ENCODE measurements around the gene UPB1. TPM values are rescaled to one million over a fixed set of nuclear protein-coding genes. Genes with fewer than 3 reads are reported as not detected.

The UPB1 gene
- total RNA-seq, result 1 to 10 TPM in 2 of 9 donors, under 1 TPM in 6, not detected in 1; 0.11 to 2.2 (median 0.32) TPM
- under 1 TPM; 0.11 to 0.48 (median 0.34) TPM for polyA plus RNA-seq
- long read RNA-seq, donor 1, result 0 reads
- long read RNA-seq, donor 2, result 0 reads
- long read RNA-seq, donor 3, result 0 reads
- long read RNA-seq, donor 4, result 0 reads
- long read RNA-seq, donor 5, partial matches to known transcripts, result 0 of 2 reads
- long read RNA-seq, donor 5, other reads (novel, unspliced or antisense), result 2 of 2 reads
- long read RNA-seq, donor 6, result 0 reads
- long read RNA-seq, donor 7, result 0 reads
- long read RNA-seq, donor 8, result 0 reads
- long read RNA-seq, donor 9, result 0 reads
- long read RNA-seq, donor 10, result 0 reads

DNA sequence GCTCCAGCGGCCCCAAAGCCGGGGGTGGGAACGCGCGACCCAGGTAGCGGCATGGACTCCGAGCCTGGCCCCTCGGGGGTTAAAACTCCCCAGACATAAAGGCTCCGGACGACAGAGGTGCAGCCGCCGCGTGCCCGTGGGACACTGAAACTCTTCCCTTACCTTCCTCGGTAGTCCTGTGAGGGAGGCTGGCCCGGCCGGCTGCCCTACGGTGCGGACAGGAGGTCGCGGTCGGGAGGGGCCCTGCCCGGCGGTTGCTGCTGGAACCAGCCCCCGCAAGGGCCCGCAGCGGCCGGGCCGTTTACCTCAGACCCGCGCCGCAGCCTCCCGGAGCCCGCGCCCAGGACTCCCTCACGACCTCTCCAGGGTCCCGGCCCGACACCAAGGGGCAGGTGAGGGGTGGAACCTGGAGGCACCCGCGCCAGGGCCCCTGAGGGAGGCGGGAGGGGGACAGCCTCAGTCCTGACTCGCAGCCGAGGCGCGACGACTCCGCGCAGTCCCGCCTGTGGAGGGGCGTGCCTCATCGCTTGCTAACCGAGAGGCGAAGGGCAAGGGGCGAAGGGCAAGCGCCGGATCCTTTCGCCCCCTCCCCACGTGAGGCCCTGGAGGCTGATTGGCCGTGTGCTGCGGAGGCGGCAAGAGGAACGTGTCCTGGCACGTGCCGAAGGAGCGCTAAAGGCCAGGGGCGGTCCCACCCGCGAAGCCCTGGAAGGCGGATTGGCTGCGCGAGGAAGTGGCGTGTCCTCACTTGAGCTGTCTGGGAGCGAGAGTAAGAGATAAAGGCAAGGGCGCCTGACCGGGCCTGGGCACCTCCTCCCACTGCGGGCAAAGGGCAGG lies at the start of gene UPB1:
Gene UPB1 (plus strand): TSS at position 805 of the 837 bp plus-strand sequence. CDS start 72 bp downstream, outside the sequence.
- Histone ChIP-seq H3K27ac (no peak within 1 kb of the TSS), H3K4me3 (peak within 1 kb of the TSS in 1 of 4 donors; percentile 42), H3K9me3 (replicated peaks in 1 of 3) (no peaks in the 10 kb centered on the region), H3K36me3 (replicated peaks in 1 of 2) (no peaks in the 10 kb centered on the region), H3K4me1 (replicated peaks in 1 of 2) (peaks cover 0 to 8% of the 10 kb centered on the region in 2 donors), H3K27me3 (peaks cover 13% of the 10 kb centered on the region)
- TF ChIP-seq POLR2A (IDR thresholded peaks at IDR 0.05), result no peak
- TF ChIP-seq, protein P1, sequence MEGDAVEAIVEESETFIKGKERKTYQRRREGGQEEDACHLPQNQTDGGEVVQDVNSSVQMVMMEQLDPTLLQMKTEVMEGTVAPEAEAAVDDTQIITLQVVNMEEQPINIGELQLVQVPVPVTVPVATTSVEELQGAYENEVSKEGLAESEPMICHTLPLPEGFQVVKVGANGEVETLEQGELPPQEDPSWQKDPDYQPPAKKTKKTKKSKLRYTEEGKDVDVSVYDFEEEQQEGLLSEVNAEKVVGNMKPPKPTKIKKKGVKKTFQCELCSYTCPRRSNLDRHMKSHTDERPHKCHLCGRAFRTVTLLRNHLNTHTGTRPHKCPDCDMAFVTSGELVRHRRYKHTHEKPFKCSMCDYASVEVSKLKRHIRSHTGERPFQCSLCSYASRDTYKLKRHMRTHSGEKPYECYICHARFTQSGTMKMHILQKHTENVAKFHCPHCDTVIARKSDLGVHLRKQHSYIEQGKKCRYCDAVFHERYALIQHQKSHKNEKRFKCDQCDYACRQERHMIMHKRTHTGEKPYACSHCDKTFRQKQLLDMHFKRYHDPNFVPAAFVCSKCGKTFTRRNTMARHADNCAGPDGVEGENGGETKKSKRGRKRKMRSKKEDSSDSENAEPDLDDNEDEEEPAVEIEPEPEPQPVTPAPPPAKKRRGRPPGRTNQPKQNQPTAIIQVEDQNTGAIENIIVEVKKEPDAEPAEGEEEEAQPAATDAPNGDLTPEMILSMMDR (IDR thresholded peaks at IDR 0.05), result no peak
- WGBS, 4 donors, result 28 to 55% (median 38%) methylated on average over 23 to 76 of the region's 76 CpGs
- peak in 1 of 7 donors; percentile 34 for DNase-seq
- intact Hi-C loops (cut with DNase I), result no loop called here

DNA sequence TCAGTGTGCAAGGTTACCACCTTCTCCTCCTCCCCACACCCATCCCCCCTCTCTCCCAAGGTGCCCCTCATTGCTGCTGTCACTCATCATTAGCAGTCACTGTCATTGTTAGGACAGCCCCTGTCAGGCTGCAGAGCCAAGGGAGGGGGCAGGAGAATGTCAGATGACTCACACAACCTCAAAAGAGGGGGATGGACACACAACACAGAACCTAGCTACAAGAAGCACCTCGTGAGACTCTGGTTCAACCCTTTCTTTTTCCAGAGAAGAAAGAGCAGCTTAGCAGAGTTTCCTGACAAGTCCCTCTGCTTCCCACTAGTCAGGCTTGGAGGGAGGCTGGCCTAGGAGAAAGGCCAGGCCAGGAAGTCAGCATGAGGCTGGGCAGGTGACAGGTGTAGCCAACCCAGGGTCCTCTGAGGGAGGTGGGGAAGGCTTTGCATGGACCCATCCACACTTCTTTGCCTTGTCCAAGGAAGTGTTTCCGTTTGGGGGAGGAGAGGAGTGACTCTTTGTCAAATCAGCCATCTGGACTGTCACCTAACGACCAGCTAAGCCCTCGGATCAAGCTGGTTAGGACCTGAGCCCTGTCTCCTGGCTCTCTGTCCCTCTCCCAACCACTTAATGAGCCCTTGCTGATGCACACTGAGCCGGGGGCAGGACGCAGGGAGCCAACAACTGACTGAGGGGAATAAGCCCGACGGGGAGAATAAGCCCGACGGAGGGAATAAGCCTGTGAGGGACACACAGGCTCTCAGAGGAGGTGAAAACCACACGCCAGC lies 49.5 kb upstream of the UPB1 start:
- Histone ChIP-seq H3K36me3 (replicated peaks in 1 of 2) (no peaks in the 10 kb centered on the region), H3K4me1 (replicated peaks in 1 of 2) (peaks cover 14 to 39% of the 10 kb centered on the region in 2 donors), H3K9me3 (replicated peaks in 1 of 3) (no peaks in the 10 kb centered on the region), H3K4me3 (no peak overlapping the region), H3K27me3 (no peaks in the 10 kb centered on the region), H3K27ac (no peak overlapping the region)
- TF ChIP-seq POLR2A (IDR thresholded peaks at IDR 0.05), result no peak
- TF ChIP-seq, protein P1 (IDR thresholded peaks at IDR 0.05), result no peak
- intact Hi-C loops (cut with DNase I), result no loop called here
- WGBS, 4 donors, result 79 to 83% (median 80%) methylated on average over 10 to 11 of the region's 11 CpGs
- DNase-seq, result peak in 1 of 7 donors; percentile 43

DNA sequence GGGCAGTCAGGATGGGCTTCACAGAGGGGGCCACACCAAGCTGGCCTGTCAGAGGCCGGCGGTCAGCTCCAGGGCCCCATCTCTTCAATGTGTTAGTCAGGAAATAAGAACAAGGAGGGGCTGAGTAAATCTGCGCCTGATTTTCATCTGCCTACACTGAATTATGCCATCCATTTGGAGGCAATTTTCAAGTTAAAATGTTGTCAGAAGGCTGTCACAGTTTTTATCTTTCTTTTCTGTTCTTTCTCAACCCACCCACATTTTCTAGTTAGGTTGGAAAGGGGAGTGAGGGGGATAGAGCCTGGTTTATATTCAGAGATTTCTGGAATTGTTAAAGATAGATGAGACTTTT lies 48.9 kb upstream of the UPB1 start:
- Histone ChIP-seq H3K9me3 (replicated peaks in 1 of 3) (no peaks in the 10 kb centered on the region), H3K4me3 (no peak overlapping the region), H3K27me3 (no peaks in the 10 kb centered on the region), H3K4me1 (replicated peaks in 1 of 2) (peaks cover 14 to 34% of the 10 kb centered on the region in 2 donors), H3K27ac (no peak overlapping the region), H3K36me3 (replicated peaks in 1 of 2) (no peaks in the 10 kb centered on the region)
- DNase-seq, result no peak
- intact Hi-C loops (cut with DNase I), result no loop called here
- TF ChIP-seq, protein P1 (IDR thresholded peaks at IDR 0.05), result no peak
- no peak for TF ChIP-seq POLR2A (IDR thresholded peaks at IDR 0.05)
- 82 to 96% (median 85%) methylated on average over 3 of the region's 3 CpGs for WGBS, 4 donors

DNA sequence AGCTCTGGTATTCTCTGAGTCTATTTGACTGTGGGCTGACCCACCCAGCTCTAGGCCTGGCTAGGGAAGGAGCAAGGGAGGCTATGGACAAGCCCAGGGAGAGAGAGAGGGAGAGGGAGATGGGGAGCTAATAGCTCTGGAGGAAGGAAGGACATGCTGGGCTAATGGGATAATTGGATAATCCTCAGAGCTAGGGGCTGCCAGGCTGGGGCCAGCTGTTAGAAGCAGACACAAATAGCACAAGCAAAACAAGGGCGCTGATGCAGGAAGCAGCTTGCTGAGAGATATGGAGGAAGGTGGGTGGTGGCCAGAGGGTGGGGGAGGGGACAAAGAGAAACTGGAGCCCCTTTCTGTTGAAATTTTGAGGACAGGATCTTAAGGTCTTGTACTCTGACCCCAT lies 44.5 kb upstream of the UPB1 start:
- no peak for TF ChIP-seq POLR2A (IDR thresholded peaks at IDR 0.05)
- TF ChIP-seq, protein P1 (IDR thresholded peaks at IDR 0.05), result no peak
- Histone ChIP-seq H3K36me3 (replicated peaks in 1 of 2) (no peaks in the 10 kb centered on the region), H3K4me1 (replicated peaks in 1 of 2) (peaks cover 7 to 22% of the 10 kb centered on the region in 2 donors), H3K27ac (peak overlapping the region in 2 of 5 donors; percentile 31 to 65), H3K4me3 (no peak overlapping the region), H3K27me3 (no peaks in the 10 kb centered on the region), H3K9me3 (replicated peaks in 1 of 3) (no peaks in the 10 kb centered on the region)
- intact Hi-C loops (cut with DNase I), result no loop called here
- 59 to 75% (median 67%) methylated on average over 1 of the region's 1 CpG for WGBS, 4 donors
- DNase-seq, result peak in 1 of 7 donors; percentile 82

Data from adrenal gland (tissue), 19 donors.